Stimulated activated CD4-positive, alpha-beta T cell treated with anti-CD3 and anti-CD28 coated beads, Interleukin-12 subunit alpha, Interleukin-12 subunit beta, amount 100 ng/mL, for 48 hours (primary cell): ENCODE data around the gene PTPN11.
"Not testable (repeated sequence)": the region's sequence is repeated elsewhere in the genome, so short reads cannot be mapped to it uniquely, and the experiment has no call there.

ENCODE experiments used
- DNase-seq, 3 donors: peaks; one replicate each; pipeline ENCODE4 v3.0.0-alpha.2; 2020; ENCODE audit warnings: low read depth in 2 of 3, low spot score in 1 of 3

The PTPN11 gene

DNA sequence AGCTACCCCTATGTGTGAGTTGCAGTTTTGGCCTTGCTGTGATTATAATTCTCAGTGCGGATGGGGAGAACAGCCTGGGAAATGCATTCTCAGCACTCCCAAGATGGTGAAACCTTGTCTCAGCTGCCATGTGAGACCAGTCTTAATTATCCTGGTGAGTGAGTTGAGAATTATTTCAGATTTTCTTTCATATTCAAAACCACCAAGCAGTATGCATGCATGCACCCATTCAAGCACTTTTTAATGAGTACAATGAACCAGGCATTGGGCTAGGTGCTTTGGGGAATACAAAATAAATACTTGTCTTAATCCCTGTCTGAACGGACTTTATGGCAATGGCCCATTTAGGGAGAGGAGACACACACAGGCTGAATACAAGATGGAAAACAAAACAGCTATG is 94.7 kb downstream of the PTPN11 start:
- no peak for DNase-seq

DNA sequence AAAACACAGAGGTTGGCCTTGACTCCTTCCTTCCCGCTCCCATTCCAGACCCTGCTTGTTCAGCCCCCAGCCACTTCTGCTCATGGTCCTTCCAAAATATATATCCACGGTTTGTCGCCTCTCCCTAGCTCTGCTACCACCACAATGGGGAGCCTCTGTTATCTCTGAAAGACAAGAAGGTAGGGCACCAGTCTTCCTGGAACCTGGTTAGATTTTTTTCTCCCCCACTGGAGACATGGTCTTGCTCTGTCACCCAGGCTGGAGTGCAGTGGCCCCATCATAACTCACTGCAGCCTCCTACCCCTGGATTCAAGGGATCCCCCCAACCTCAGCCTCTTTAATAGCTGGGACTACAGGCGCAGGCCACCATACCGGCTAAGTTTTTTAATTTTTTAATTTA is 95.7 kb downstream of the PTPN11 start:
- DNase-seq, result no peak

DNA sequence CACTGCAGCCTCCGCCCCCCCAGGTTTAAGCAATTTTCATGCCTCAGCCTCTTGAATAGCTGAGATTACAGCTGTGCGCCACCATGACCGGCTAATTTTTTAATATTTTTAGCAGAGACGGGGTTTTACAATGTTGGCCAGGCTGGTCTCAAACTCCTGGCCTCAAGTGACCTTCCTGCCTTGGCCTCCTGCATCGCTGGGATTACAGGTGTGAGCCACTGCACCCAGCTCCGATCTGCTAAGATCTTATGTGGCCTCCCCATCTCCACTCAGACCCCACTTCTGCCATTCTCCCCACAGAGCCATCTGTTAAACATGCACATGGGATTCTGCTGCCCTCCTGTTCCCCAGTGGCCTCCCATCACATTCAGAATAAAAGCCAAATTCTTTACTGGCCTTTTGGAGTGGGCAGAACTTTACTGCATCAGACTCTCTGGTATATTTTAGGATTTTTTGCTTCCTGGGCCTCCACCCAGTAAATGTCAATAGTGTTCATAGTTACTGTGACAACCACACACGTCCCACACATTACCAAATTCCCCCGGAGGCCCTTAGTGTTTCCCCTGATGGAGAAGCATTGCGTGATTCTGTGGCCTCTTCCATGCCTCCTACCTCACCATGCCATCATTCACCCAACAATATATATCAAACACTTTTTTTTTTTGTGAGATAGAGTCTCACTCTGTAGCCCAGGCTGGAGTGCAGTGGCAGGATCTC is 96.3 kb downstream of the PTPN11 start:
- no peak for DNase-seq

DNA sequence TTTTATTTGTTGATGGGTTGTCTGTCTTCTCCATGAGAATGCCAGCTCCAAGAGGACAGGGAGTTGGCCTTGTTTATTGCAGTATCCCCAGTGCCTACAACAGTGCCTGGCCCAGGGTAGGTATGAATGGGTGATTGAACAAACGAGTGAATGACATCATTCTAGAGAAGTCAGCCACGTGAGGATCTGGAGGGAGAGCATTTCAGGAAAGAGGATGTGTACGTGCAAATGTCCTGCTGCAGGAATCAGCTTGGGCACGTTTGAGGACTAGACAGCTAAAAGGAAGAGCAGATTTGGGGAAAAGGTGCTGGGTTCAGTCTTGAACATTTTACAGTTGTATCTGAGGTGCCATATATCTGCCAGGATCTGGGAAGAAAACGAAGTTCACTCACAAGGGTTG is 97.1 kb downstream of the PTPN11 start:
- no peak for DNase-seq

DNA sequence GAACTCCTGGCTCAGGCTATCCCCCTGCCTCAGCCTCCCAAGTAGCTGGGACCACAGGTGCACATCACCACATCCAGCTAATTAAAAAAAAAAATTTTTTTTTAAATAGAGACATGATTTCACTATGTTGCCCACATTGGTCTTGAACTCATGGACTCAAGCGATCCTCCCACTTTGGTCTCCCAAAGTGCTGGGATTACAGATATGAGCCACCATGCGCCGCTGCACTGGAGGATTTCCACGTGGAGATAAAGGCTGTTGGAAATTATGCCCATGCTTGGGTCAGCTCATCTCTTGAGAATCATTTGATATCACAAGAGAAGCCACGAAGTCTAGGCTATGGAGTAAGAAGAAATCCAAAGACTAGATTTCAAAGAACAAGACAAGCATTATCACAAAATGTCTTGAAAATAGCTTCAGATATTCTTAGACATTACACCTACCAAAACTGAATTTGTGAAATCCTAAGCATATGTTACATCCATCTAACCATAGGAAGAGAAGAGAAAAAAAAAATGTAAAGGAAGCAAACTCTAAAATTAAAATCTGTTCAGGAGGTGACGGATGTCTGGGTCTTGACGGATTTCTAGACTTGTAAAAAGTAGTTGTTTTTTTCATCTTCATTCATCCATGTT is 99.1 kb downstream of the PTPN11 start:
- no peak for DNase-seq

DNA sequence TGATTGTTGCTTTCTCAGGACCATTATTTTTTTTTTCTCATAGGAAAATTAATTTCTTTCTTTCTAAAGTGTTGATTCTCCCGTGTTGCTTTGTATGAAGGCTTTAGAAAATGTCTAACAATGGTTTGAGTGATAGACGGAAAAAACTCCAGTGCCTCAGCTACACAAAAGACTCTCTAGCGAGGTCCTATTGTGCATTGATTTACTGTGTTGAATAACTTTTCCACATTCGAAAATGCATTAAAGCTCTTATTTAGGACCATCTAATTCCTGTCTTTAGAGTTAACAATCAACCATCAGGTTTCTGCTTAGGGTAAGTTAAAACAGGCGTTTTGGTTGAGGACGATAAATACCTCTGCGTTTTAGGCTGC is 99.6 kb downstream of the PTPN11 start:
- DNase-seq, result no peak

DNA sequence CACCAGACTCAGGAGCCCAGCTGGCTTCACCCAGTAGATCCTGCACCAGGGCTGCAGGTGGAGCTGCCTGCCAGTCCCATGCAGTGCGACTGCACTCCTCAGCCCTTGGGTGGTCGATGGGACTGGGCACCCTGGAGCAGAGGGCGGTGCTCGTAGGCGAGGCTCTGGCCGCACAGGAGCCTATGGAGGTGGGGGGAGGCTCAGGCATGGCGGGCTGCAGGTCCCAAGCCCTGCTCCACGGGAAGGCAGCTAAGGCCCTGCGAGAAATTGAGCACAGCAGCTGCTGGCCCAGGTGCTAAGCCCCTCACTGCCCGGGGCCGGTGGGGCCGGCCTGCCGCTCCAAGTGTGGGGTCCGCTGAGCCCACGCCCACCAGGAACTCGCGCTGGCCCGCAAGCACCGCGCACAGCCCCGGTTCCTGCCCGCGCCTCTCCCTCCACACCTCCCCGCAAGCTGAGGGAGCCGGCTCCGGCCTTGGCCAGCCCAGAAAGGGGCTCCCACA is 101.1 kb downstream of the PTPN11 start:
- DNase-seq, result not testable (repeated sequence)

DNA sequence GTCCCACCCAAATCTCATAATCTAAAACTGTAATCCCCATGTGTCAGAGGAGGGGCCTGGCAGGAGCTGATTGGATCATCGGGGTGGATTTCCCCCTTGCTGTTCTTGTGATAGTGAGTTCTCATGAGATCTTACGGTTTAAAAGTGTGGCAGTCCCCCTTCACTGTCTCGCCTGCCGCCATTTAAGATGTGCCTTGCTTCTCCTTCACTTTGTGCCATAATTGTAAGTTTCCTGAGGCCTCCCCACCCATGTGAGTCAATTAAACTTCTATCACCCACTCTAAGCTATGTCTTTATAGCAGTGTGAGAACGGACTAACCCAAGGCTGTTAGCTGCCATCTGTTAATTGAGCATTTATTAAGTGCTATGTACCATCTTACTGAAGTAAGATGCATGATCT is 105.1 kb downstream of the PTPN11 start:
- no peak for DNase-seq

DNA sequence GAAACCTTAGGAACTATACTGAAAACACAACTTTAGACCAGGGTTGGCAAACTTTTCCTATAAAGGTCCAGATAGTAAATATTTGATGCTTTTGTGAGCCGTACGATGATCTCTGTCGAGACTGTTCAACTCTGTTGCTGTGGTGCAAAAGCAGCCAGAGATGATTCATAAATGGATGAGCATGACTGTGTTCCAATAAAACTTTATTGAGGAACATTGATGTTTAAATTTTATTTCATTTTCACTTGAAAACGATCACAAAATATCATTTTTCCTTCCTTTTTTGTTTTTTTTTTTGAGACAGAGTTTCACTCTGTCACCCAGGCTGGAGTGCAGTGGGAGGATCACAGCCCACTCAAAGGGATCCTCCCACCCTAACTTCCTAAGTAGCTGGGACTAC is 105.5 kb downstream of the PTPN11 start:
- DNase-seq, result no peak

DNA sequence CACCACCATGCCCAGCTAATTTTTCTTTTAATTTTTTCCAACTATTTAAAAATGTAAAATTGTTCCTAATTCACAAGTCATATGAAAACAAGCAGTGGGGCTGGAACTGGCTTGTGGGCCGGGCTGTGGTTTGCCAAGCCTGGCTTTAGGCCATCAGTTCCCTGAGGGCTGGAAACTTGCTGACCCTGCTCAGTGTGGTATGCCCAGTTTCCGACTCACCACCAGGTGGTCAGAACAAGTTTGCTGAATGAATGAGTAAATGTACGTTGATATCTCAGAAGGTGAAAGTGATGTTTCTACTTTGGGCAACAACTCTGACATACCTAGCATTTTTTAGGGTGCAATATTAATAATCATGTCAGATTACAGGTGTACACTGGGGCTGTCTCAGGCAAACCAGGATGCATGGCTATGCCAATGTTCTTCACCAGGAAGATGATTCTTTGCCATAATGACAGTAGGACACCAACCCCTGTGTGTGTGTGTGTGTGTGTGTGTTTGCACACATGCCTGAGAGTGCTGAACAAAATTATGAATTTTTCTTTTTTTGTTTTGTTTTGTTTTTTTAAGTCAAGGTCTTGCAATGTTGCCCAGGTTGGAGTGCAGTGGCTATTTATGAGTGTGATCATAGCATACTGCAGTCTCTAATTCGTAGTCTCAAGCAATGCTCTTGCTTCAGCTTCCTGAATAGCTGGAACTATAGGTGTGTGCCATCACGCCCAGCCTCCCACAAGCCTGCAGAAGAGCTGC is 106.1 kb downstream of the PTPN11 start:
- no peak for DNase-seq

DNA sequence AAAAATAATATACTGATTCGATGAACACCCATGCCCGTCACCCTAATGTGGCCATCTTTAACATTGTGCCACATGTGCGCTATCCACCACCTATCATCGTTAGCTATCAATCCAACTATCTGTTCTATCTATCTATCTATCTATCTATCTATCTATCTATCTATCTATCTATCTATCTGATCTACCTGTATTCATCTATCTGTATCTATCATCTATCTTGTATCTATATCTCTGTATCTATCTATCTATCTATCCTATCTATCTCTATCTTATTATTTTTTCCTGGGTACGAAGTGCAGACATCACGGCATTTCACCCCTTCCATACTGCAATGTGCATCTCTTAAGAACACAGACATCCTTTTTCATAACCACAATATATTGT is 106.7 kb downstream of the PTPN11 start:
- no peak for DNase-seq

DNA sequence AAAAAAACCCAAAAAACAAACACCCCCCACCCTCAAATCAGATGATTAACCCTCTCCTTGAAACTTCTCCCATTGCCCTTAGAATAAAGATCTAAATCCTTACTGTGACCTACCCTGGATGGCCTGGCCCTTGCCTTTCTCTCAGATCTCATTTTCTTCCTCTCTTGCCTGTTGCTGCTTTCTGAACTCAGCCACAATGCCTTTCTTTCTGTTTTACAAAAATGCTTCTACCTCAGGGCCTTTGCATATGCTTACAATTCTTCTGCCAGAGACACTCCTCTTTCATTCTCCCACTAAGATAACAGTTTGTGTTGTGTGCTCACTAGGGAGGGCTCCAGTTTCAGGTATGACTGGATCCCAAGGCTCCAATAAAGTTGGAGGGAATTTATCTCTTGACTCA is 108.3 kb downstream of the PTPN11 start:
- no peak for DNase-seq

DNA sequence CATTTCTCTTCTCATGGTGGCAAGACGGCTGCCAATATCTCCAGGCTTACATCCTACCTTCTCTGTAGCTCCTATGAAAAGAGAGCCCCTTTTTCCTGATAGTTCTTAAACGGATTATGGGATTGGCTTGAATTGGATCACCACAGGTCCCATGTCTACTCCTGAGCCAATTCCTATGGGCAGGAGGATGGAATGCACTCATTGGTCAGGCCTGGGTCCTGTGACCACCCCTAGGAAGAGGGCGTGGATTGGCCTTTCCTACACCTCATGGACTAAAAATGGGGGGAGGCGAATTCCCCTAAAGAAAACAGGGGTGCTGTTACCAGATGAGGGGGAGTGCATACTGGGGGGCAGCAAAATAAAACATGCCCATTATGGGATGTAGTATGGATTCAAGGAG is 108.8 kb downstream of the PTPN11 start:
- no peak for DNase-seq

DNA sequence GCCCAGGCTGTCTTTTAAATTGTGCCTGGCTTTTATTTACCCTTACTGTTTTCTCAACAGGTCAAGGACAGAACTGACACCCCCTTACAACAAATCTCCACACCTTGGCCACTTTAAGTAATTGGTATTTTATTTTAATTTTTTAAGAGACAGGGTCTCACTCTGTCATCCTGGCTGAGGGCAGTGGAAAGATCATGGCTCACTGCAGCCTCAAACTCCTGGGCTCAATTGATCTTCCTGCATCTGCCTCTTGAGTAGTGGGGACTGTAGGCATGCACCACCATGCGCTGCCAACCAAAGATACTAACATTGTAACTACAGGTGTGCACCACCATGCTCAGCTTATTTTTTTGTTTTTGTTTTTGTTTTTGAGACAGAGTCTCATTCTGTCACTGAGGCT is 109.8 kb downstream of the PTPN11 start:
- no peak for DNase-seq

DNA sequence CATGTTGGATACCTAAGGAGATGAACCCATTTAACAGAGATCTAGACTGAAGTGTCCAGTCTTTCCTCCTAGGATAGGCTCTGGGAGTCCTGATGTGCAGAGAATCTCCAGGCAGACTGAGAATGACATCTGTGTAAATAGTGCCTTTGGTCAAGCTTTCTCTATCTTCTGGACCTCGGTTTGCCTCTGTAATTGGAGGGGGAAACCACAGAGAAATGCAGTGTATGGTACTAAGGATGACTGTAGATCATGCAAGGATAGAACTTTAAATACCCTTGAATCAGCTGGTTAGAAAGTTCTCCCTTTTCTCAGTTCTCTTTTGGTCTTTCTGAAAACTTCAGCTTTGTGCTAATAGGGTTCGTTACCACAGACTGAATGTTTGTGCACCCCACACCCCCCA is 112.2 kb downstream of the PTPN11 start:
- DNase-seq, result no peak

DNA sequence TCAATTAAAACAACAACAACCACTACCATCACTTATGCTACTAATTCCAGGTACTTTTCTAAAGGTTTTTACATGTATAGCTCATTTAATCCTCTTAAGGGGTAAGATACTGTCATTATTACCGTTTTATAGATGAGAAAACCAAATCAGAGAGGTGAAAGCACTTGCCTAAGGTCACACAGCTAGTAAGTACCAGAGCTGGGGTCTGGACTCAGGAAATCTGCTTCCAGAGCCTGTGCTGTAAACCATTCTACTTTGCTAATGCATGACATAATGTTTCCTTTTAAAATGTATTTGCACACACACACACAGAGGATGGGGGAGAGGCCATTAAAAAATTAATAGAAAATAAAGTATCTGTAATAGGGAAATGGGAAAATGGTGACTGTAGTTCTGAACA is 113.4 kb downstream of the PTPN11 start:
- DNase-seq, result no peak

DNA sequence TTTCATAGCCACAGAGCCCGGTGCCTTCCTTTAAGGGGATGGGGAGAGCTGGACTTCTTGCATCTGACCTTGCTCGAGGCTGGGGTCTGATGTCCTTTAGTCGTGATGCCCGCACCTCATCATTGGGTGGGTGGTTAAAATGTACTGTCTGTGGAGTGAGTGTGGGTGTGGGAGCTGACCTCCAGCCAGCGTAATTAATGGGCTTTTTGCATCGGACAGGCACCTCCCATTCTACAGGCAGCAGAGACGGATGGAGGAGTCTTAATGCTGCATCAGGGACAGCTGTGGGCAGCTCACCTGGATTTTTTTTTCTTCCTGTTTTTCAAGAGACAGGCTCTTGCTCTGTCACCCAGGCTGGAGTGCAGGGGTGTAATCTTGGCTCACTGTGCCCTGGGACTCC is 114.8 kb downstream of the PTPN11 start:
- DNase-seq, result no peak

DNA sequence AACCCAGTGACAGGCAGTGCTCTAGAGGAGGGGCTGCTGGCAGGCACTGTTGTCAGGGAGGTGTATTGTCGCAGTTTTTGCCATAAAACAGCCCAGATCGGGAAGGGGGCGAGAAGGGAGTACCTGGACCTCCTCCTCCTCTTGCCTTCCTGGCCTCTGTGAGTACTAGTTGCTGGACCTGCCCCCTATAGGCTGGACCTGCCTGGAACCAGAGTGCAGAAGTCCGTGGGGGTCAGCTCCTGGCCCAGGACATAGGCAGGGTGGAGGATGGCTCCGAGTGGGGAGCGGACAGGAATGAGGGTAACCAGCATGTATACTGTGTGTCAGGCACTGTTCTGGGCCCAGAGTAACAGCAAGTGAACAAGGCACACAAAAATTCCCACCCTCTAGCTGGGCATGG is 116.3 kb downstream of the PTPN11 start:
- no peak for DNase-seq

DNA sequence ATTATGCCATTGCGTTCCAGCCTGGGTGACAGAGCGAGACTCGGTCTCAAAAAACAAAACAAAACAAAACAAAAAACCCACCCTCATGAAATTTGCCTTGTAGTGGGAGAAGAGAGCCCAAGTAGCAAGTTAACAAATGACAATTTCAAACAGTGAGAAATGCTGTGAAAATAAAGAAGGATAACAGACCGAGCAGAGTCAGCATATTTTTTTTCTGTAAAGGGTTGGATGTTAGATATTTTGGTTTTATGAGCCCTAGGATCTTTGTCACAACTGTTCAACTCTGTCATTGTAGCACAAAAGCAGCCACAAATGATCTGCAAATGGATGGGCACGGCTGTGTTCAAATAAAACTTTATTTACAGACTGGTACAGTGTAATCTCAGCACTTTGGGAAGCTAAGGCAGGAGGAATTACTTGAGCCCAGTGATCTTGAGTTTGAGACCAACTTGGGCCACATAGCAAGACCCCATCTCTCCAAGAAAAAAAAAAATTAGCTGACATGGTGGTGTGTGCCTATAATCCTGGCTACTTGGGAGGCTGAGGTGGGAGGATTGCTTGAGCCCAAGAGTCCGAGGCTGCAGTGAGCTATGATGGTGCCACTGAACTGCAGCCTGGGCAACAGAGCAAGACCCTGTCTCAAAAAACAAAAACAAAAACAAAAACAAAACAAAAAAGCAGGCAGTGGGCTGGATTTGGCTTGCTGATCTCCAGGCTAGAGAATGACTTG is 117.1 kb downstream of the PTPN11 start:
- DNase-seq, result no peak

DNA sequence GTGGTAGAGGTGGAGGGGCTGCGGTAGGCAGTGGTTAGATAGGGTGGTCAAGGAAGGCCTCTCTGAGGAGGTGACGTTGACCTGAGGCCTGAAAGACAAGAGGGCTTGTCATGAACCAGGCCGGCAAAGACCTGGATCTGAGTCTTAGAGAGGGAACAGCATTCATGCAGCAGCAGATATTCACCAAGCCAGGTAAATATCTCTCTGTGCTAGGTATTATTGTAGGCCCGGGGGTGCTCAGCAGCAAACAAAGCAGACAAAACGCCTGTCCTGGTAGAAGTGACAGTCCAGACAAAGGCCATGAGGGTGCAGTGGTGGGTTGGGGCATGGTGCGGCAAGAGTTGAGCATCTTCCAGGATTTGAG is 117.6 kb downstream of the PTPN11 start:
- DNase-seq, result no peak

DNA sequence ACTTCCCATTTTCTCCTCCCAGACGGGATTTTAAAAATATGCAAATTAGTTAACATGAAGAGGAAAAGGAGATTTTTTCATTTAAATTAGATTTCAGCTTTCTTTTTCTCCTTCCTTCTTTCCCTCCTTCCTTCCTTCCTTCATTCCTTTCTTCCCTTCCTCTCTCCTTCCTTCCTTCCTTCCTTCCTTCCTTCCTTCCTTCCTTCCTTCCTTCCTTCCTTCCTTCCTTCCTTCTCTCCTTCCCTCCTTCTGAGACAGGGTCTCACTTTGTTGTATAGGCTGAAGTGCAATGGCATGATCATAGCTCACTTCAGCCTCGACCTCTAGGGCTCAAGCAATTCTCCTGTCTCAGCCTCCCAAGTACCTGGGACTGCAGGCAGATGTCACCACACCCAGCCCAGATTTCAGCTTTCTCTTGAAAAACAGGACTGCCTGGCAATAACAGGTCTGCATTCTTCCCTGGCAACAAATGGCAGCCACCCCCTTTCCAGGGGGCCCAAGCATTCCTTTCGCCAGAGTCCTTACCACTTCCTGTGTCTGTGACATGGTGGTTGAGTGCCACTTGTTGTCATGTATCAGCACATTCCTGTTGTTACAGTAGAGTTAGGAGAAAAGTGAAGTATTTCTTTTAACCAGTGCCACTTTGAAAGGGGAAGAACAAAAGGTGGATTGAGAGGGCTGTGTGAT is 119.1 kb downstream of the PTPN11 start:
- no peak for DNase-seq
